ELF-1 (cell line): ENCODE data around the gene DGKH.
"Not testable (repeated sequence)": the region's sequence is repeated elsewhere in the genome, so short reads cannot be mapped to it uniquely, and the experiment has no call there.

ENCODE experiments used
- DNase-seq: peaks from one replicate; pipeline ENCODE4 v3.0.0-alpha.2; 2016; ENCODE audit warnings: low read depth, low spot score

The DGKH gene

GRCh38 chr13:42071672-42072419 is 23.4 kb downstream of the DGKH start:
- DNase-seq = peak; percentile 3

GRCh38 chr13:42073683-42074082 is 25.2 kb downstream of the DGKH start:
- DNase-seq = no peak

- no peak for DNase-seq
Measured at GRCh38 chr13:42075517-42075916, 27.1 kb downstream of the DGKH start.

GRCh38 chr13:42076309-42076713 is 27.9 kb downstream of the DGKH start:
- no peak for DNase-seq

GRCh38 chr13:42078128-42078808 is 29.8 kb downstream of the DGKH start:
- peak; percentile 16 for DNase-seq

GRCh38 chr13:42083138-42083770 is 34.8 kb downstream of the DGKH start:
- no peak for DNase-seq

- DNase-seq = no peak
Measured at GRCh38 chr13:42084722-42085121, 36.3 kb downstream of the DGKH start.

GRCh38 chr13:42086582-42086981 is 38.1 kb downstream of the DGKH start:
- DNase-seq = no peak

- no peak for DNase-seq
Measured at GRCh38 chr13:42094516-42095040, 46.1 kb downstream of the DGKH start.

- not testable (repeated sequence) for DNase-seq
Measured at GRCh38 chr13:42096222-42096621, 47.8 kb downstream of the DGKH start.

GRCh38 chr13:42099962-42100675 is 51.7 kb downstream of the DGKH start:
- no peak for DNase-seq

GRCh38 chr13:42100960-42101359 is 52.5 kb downstream of the DGKH start:
- DNase-seq = no peak

- DNase-seq = no peak
Measured at GRCh38 chr13:42101821-42102585, 53.6 kb downstream of the DGKH start.

- no peak for DNase-seq
Measured at GRCh38 chr13:42102961-42103865, 54.8 kb downstream of the DGKH start.

- no peak for DNase-seq
Measured at GRCh38 chr13:42106998-42107397, 58.5 kb downstream of the DGKH start.

GRCh38 chr13:42107421-42107820 is 59.0 kb downstream of the DGKH start:
- DNase-seq = no peak

- DNase-seq = no peak
Measured at GRCh38 chr13:42108217-42108616, 59.8 kb downstream of the DGKH start.

GRCh38 chr13:42109957-42110356 is 61.5 kb downstream of the DGKH start:
- DNase-seq = no peak

- no peak for DNase-seq
Measured at GRCh38 chr13:42110410-42111155, 62.1 kb downstream of the DGKH start.
